ENCODE data around the gene ENTREP3.

GRCh38 chr1:155199792-155200191, 55.5 kb downstream of the ENTREP3 start:
- TF ChIP-seq CTCF (IDR thresholded peaks at IDR 0.05 in 4 of 5, conservative IDR thresholded peaks at IDR 0.05 in 1 of 5) (no peak), POLR2A (IDR thresholded peaks at IDR 0.05) (no peak)
